Cerebellar cortex (tissue), 1 donor: ENCODE data around the gene WDR5.

Experiments used
- DNase-seq: peaks from one replicate; pipeline ENCODE4 v3.0.0-alpha.2; 2015; ENCODE audit warnings: low spot score

The WDR5 gene

GRCh38 chr9:134132208-134132870, 3.5 kb upstream of the WDR5 start:
- DNase-seq, result no peak

- DNase-seq, result peak; percentile 54
Observed at GRCh38 chr9:134134949-134135342, 936 bp upstream of the WDR5 start.

GRCh38 chr9:134136118-134136995, 475 bp downstream of the WDR5 start:
- no peak for DNase-seq

GRCh38 chr9:134136996-134137299, 1.1 kb downstream of the WDR5 start:
- DNase-seq, result no peak

GRCh38 chr9:134138292-134138691, 2.4 kb downstream of the WDR5 start:
- peak; percentile 28 for DNase-seq

- peak; percentile 60 for DNase-seq
Observed at GRCh38 chr9:134139081-134139480, 3.2 kb downstream of the WDR5 start.

- no peak for DNase-seq
Observed at GRCh38 chr9:134141906-134142305, 6.0 kb downstream of the WDR5 start.

- no peak for DNase-seq
Observed at GRCh38 chr9:134144801-134145200, 8.9 kb downstream of the WDR5 start.

GRCh38 chr9:134145262-134145661, 9.4 kb downstream of the WDR5 start:
- DNase-seq, result no peak

- no peak for DNase-seq
Observed at GRCh38 chr9:134146774-134147493, 11.1 kb downstream of the WDR5 start.

- no peak for DNase-seq
Observed at GRCh38 chr9:134149380-134149779, 13.5 kb downstream of the WDR5 start.

- no peak for DNase-seq
Observed at GRCh38 chr9:134150557-134151214, 14.8 kb downstream of the WDR5 start.

- DNase-seq, result peak; percentile 91
Observed at GRCh38 chr9:134152022-134152448, 16.2 kb downstream of the WDR5 start.

GRCh38 chr9:134152488-134152887, 16.6 kb downstream of the WDR5 start:
- no peak for DNase-seq

GRCh38 chr9:134153450-134153849, 17.6 kb downstream of the WDR5 start:
- DNase-seq, result no peak

- DNase-seq, result no peak
Observed at GRCh38 chr9:134154262-134154701, 18.4 kb downstream of the WDR5 start.

- no peak for DNase-seq
Observed at GRCh38 chr9:134155812-134156377, 20.0 kb downstream of the WDR5 start.

GRCh38 chr9:134156564-134157377, 20.9 kb downstream of the WDR5 start:
- DNase-seq, result no peak

GRCh38 chr9:134157378-134157885, 21.6 kb downstream of the WDR5 start:
- DNase-seq, result no peak

- DNase-seq, result no peak
Observed at GRCh38 chr9:134158242-134158641, 22.4 kb downstream of the WDR5 start.
